Fibroblast of skin of left quadriceps (primary cell): Measurements from ENCODE around the gene CARS2.
"Not testable (repeated sequence)": the region's sequence is repeated elsewhere in the genome, so short reads cannot be mapped to it uniquely, and the experiment has no call there.

Source experiments
- DNase-seq, 2 experiments: peaks; one replicate each; pipeline ENCODE4 v3.0.0-alpha.2; 2013; ENCODE audit warnings: low read depth in 2 of 2

Gene CARS2

GRCh38 chr13:110638257-110638656 is 67.7 kb downstream of the CARS2 start:
- DNase-seq = no peak

- no peak for DNase-seq
Observed at GRCh38 chr13:110637747-110638146, 68.2 kb downstream of the CARS2 start.

GRCh38 chr13:110637275-110637674 is 68.6 kb downstream of the CARS2 start:
- no peak for DNase-seq

GRCh38 chr13:110636701-110637201 is 69.2 kb downstream of the CARS2 start:
- DNase-seq = no peak

- DNase-seq = no peak
Observed at GRCh38 chr13:110636053-110636475, 69.9 kb downstream of the CARS2 start.

GRCh38 chr13:110635405-110636002 is 70.4 kb downstream of the CARS2 start:
- no peak for DNase-seq

- DNase-seq = no peak
Observed at GRCh38 chr13:110634558-110634957, 71.4 kb downstream of the CARS2 start.

GRCh38 chr13:110633776-110634175 is 72.1 kb downstream of the CARS2 start:
- DNase-seq = no peak

- DNase-seq = not testable (repeated sequence)
Observed at GRCh38 chr13:110632255-110632654, 73.7 kb downstream of the CARS2 start.

- no peak for DNase-seq
Observed at GRCh38 chr13:110630566-110631119, 75.3 kb downstream of the CARS2 start.

- no peak for DNase-seq
Observed at GRCh38 chr13:110629735-110630134, 76.2 kb downstream of the CARS2 start.

GRCh38 chr13:110628952-110629701 is 76.8 kb downstream of the CARS2 start:
- DNase-seq = no peak

- no peak for DNase-seq
Observed at GRCh38 chr13:110628477-110628793, 77.5 kb downstream of the CARS2 start.

- no peak for DNase-seq
Observed at GRCh38 chr13:110627761-110628476, 78.0 kb downstream of the CARS2 start.

GRCh38 chr13:110627351-110627750 is 78.6 kb downstream of the CARS2 start:
- DNase-seq = no peak

- DNase-seq = no peak
Observed at GRCh38 chr13:110626521-110626920, 79.4 kb downstream of the CARS2 start.

GRCh38 chr13:110625771-110626321 is 80.1 kb downstream of the CARS2 start:
- DNase-seq = no peak

GRCh38 chr13:110624766-110625756 is 80.9 kb downstream of the CARS2 start:
- DNase-seq = no peak

- no peak for DNase-seq
Observed at GRCh38 chr13:110620596-110620995, 85.3 kb downstream of the CARS2 start.

- DNase-seq = no peak
Observed at GRCh38 chr13:110618780-110619179, 87.1 kb downstream of the CARS2 start.

GRCh38 chr13:110618167-110618566 is 87.7 kb downstream of the CARS2 start:
- no peak for DNase-seq
